Ascending aorta (tissue), 2 donors: ENCODE results near the gene SLC45A2. TPM values are rescaled to one million over a fixed set of nuclear protein-coding genes. Genes with fewer than 3 reads are reported as not detected.
"Not testable (repeated sequence)": the region's sequence is repeated elsewhere in the genome, so short reads cannot be mapped to it uniquely, and the experiment has no call there.

ENCODE experiments used
- DNase-seq, 2 donors: peaks; one replicate each; pipeline ENCODE4 v3.0.0-alpha.2; 2019; ENCODE audit warnings: low spot score in 2 of 2
- H3K27ac ChIP-seq, 2 donors: fragments of 200-600 bp; sonication (generic); one replicate each; pipeline ENCODE4 v1.5.1; 2016 to 2017; ENCODE audit warnings: mild to moderate bottlenecking in 1 of 2
- H3K27me3 ChIP-seq: fragments of 200-600 bp; sonication (generic); one replicate; pipeline ENCODE4 v1.5.1; 2017
- H3K36me3 ChIP-seq, 2 donors: fragments of 200-600 bp; sonication (generic); one replicate each; pipeline ENCODE4 v1.5.1; 2016
- H3K4me1 ChIP-seq, 2 donors: fragments of 200-600 bp; sonication (generic); one replicate each; pipeline ENCODE4 v1.5.1; 2016 to 2017; ENCODE audit warnings: mild to moderate bottlenecking in 1 of 2
- H3K4me3 ChIP-seq, 2 donors: fragments of 200-600 bp; sonication (generic); one replicate each; pipeline ENCODE4 v1.5.1; 2016 to 2017; ENCODE audit warnings: mild to moderate bottlenecking in 1 of 2
- H3K9me3 ChIP-seq, 2 donors: fragments of 200-600 bp; sonication (generic); one replicate each; pipeline ENCODE4 v1.5.1; 2016
- intact Hi-C: fragments of 100-400 bp; cut with DNase I; formaldehyde crosslinking; loops from one replicate; pipeline ENCODE4 v1.15.1; 2023
- total RNA-seq: library from RNA; depleted of rRNA; stranded (reverse); fragments of >200 nt; gene quantifications from one replicate; pipeline ENCODE4 v1.1.0, GENCODE V29; 2016
- TF ChIP-seq, protein P1 (sequence below), 3 experiments: fragments of 200-600 bp in 2 of 3; fragments of 450-650 bp in 1 of 3; sonication (generic) in 2 of 3; IDR thresholded peaks; one replicate each; pipeline ENCODE4 v1.5.1; 2016 to 2019; ENCODE audit warnings: antibody characterized with exemption in 3 of 3, mild to moderate bottlenecking in 1 of 3, moderate library complexity in 1 of 3

SLC45A2 gene
- total RNA-seq, 1 donor from 2014 or later: not detected

DNA sequence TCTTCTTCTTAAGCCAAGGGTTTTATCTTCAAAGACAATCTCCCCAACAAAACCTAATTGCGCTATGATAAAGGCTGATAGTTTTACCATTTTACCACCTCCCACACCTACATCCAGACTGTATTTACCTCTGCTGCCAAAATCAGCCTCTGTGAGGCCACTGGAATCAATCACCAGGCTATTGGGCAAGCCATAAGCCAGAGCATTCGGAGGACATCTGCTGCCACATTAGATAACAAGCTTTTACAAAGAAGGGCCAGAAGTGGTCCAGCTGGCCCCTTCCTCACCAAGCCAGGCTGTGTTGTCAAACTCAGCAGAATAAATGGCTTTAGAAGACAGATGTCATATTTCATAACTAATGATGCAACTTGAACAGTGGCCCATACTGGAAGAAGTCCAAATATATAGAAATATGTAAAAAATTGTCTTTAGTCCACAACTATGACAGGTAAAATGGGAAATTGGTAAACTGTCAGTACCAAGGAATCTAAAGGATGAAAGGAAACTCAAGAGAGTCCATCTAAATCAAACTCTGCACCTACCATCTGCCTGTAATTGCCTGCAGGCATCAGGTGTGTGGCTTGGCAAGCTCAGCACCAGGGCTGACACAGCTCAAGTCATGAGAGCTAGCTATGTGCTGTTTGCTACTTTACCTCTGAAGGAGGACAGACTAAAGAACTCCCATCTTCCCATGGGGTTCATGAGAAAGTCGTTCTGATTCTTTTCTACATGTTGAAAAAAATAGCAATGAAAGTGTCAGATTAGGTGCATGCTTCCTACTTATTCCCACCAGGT, 16.1 kb downstream of the SLC45A2 start:
- Histone ChIP-seq H3K4me1 (no peaks in the 10 kb centered on the region), H3K27ac (no peak overlapping the region), H3K9me3 (no peaks in the 10 kb centered on the region), H3K27me3 (no peaks in the 10 kb centered on the region), H3K36me3 (no peaks in the 10 kb centered on the region), H3K4me3 (no peak overlapping the region)
- TF ChIP-seq, protein P1, sequence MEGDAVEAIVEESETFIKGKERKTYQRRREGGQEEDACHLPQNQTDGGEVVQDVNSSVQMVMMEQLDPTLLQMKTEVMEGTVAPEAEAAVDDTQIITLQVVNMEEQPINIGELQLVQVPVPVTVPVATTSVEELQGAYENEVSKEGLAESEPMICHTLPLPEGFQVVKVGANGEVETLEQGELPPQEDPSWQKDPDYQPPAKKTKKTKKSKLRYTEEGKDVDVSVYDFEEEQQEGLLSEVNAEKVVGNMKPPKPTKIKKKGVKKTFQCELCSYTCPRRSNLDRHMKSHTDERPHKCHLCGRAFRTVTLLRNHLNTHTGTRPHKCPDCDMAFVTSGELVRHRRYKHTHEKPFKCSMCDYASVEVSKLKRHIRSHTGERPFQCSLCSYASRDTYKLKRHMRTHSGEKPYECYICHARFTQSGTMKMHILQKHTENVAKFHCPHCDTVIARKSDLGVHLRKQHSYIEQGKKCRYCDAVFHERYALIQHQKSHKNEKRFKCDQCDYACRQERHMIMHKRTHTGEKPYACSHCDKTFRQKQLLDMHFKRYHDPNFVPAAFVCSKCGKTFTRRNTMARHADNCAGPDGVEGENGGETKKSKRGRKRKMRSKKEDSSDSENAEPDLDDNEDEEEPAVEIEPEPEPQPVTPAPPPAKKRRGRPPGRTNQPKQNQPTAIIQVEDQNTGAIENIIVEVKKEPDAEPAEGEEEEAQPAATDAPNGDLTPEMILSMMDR (IDR thresholded peaks at IDR 0.05): no peak
- intact Hi-C loops: loop anchor here (2.0 kb wide), 1 partner anchor 534 kb away; no protein-coding TSS in a partner anchor
- no peak for DNase-seq

DNA sequence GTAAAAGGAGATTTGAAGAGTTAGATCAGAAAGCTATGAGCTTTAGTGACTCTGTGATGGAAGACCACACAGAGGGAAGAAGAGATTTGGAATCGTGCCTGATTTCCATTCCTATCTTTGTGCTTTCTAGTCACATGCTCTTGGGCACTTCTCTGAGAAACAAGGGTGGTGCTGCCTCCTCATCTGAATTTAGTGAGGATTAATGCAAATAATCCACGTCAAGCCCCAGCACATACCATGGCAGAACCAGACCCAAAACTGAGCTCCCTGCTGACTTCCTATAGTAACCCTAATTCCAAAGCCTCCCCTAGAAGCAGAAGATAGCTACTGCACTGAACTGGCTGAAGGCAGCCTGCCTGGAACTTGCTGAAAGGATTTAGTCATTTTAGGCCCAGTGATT, 17.7 kb downstream of the SLC45A2 start:
- Histone ChIP-seq H3K27me3 (no peaks in the 10 kb centered on the region), H3K27ac (no peak overlapping the region), H3K4me3 (no peak overlapping the region), H3K36me3 (no peaks in the 10 kb centered on the region), H3K4me1 (no peaks in the 10 kb centered on the region), H3K9me3 (no peaks in the 10 kb centered on the region)
- TF ChIP-seq, protein P1 (IDR thresholded peaks at IDR 0.05): no peak
- intact Hi-C loops: no loop called here
- DNase-seq: no peak

DNA sequence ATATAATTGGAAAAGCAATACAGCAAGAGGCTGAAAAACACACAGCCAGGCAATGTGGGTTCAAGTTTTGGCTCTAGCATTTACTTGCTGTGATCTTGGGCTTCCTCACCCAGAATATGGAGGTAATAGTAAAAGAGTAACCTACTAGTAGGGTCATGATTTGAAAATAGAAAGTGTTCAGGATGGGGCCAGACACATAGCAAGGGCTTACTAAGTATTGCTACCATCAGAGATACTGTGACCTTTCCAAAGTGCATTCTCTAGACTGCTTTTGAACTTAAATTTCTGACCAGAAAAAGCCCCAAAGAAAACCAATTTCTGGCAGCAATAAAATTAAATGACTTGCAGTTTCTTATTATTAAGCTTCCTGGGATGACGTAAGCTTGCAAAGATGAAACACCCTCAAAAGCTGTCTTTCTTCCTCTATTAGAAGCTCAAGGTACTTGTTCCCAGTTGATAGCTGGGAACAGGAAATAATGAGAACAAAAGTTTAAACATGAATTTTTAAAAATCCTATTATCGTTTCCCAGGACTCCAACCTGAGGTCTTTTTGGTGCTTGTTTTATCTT, 20.3 kb downstream of the SLC45A2 start:
- no peaks in the 10 kb centered on the region for H3K36me3 ChIP-seq
- H3K9me3 ChIP-seq: no peaks in the 10 kb centered on the region
- H3K27ac ChIP-seq: no peak overlapping the region
- H3K27me3 ChIP-seq: no peaks in the 10 kb centered on the region
- no peaks in the 10 kb centered on the region for H3K4me1 ChIP-seq
- no peak overlapping the region for H3K4me3 ChIP-seq
- TF ChIP-seq, protein P1 (IDR thresholded peaks at IDR 0.05): no peak
- DNase-seq: no peak
- intact Hi-C loops: no loop called here

DNA sequence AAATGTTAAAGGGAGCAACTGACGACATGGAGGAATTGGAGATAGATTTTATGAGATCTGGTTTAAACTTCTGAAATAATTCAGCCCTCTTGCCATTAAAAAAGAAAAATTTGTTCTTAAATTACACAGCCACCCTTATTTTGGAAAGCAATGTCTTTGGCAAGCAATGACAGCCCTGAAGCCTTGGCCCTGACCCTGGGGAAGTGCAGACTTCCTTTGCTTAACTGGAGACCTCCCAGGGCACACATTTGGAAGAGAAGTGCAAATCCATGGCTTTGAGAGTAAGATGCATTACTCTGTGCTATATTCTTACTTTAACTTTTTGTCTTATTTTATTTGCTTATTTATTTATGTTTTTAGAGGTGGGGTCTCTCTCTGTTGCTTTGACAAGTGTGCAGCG, 26.3 kb downstream of the SLC45A2 start:
- intact Hi-C loops: no loop called here
- Histone ChIP-seq H3K9me3 (no peaks in the 10 kb centered on the region), H3K27me3 (no peaks in the 10 kb centered on the region), H3K36me3 (no peaks in the 10 kb centered on the region), H3K27ac (no peak overlapping the region), H3K4me1 (no peaks in the 10 kb centered on the region), H3K4me3 (no peak overlapping the region)
- TF ChIP-seq, protein P1 (IDR thresholded peaks at IDR 0.05): no peak
- no peak for DNase-seq

DNA sequence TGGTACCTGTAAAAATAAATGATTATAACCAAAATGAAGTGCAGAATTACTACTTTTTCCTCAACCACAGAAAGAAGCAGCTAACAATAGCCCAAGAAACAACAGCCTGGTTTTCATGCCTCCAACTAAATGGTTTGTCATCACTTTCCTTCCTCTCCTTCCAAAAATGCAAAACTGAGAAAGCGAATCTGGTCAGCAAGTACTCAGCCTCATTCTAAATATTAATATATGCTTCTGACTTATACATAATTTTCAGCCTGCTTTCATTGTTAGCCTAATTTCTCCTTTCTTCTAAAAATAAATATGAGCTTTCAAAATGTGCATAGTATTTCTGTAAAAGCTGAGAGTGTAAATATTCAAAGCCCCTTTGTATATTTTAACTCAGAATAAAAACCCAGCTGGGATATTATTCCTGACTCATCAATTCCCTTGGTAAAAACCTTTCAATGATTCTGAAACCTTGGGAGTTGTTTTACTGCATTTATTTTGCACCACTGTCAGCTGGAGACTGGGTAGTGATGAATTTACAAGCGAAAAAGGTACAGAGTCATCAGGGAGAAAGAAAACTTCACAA, 26.8 kb downstream of the SLC45A2 start:
- Histone ChIP-seq H3K27ac (no peak overlapping the region), H3K9me3 (no peaks in the 10 kb centered on the region), H3K4me1 (no peaks in the 10 kb centered on the region), H3K4me3 (no peak overlapping the region), H3K27me3 (no peaks in the 10 kb centered on the region), H3K36me3 (no peaks in the 10 kb centered on the region)
- TF ChIP-seq, protein P1 (IDR thresholded peaks at IDR 0.05): no peak
- no peak for DNase-seq
- intact Hi-C loops: no loop called here

DNA sequence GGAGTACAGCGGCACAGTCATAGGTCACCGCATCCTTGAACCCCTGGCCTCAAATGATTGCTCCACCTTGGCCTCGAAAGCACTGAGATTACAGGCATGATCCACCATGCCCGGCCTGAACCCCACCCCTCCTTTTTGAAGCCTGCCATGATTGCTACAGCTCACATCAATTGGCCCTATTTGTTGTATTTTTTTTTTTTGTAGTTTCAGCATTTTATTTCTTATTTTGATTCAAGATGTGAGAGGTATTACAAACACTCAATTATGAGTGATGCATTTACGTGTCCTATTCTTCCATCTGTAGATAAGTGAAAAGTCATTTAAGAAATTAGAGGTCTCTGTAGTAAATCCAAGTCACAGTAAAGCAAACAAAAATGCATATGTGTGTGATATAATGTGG, 32.3 kb downstream of the SLC45A2 start:
- H3K27me3 ChIP-seq, H3K9me3 ChIP-seq, H3K27ac ChIP-seq, H3K36me3 ChIP-seq, H3K4me3 ChIP-seq, H3K4me1 ChIP-seq, DNase-seq, intact Hi-C loops: not testable (repeated sequence)
